Measurements from ENCODE around the gene PRICKLE1.

DNA sequence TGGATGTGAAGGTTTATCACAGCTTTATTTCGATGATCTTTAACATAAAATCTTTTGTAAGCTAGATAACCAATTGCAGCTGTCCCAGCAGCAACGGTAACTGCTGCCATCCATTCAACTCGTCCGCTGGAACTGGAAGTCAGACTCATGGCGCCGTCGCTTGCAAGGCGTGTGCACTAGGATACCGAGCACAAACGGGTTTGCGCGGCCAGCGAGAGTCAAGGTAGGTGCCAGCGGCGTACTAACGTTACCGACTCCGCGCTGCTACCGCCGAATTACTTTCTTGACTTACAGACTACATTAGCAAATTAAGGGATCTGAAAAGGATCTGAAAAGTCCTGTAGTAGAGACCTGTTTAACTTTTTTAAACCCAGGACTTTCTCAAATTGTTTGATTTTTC lies 47.4 kb upstream of the PRICKLE1 start:
- TF ChIP-seq, protein P1, sequence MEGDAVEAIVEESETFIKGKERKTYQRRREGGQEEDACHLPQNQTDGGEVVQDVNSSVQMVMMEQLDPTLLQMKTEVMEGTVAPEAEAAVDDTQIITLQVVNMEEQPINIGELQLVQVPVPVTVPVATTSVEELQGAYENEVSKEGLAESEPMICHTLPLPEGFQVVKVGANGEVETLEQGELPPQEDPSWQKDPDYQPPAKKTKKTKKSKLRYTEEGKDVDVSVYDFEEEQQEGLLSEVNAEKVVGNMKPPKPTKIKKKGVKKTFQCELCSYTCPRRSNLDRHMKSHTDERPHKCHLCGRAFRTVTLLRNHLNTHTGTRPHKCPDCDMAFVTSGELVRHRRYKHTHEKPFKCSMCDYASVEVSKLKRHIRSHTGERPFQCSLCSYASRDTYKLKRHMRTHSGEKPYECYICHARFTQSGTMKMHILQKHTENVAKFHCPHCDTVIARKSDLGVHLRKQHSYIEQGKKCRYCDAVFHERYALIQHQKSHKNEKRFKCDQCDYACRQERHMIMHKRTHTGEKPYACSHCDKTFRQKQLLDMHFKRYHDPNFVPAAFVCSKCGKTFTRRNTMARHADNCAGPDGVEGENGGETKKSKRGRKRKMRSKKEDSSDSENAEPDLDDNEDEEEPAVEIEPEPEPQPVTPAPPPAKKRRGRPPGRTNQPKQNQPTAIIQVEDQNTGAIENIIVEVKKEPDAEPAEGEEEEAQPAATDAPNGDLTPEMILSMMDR (IDR thresholded peaks at IDR 0.05) = no peak
- TF ChIP-seq POLR2AphosphoS5 (IDR thresholded peaks at IDR 0.05; ENCODE audit: low read depth, low read length) = no peak
- TF ChIP-seq, protein P2, sequence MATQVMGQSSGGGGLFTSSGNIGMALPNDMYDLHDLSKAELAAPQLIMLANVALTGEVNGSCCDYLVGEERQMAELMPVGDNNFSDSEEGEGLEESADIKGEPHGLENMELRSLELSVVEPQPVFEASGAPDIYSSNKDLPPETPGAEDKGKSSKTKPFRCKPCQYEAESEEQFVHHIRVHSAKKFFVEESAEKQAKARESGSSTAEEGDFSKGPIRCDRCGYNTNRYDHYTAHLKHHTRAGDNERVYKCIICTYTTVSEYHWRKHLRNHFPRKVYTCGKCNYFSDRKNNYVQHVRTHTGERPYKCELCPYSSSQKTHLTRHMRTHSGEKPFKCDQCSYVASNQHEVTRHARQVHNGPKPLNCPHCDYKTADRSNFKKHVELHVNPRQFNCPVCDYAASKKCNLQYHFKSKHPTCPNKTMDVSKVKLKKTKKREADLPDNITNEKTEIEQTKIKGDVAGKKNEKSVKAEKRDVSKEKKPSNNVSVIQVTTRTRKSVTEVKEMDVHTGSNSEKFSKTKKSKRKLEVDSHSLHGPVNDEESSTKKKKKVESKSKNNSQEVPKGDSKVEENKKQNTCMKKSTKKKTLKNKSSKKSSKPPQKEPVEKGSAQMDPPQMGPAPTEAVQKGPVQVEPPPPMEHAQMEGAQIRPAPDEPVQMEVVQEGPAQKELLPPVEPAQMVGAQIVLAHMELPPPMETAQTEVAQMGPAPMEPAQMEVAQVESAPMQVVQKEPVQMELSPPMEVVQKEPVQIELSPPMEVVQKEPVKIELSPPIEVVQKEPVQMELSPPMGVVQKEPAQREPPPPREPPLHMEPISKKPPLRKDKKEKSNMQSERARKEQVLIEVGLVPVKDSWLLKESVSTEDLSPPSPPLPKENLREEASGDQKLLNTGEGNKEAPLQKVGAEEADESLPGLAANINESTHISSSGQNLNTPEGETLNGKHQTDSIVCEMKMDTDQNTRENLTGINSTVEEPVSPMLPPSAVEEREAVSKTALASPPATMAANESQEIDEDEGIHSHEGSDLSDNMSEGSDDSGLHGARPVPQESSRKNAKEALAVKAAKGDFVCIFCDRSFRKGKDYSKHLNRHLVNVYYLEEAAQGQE (IDR thresholded peaks at IDR 0.05; ENCODE audit: insufficient read depth in 1 of 2, low read depth in 2 of 2, low read length in 1 of 2) = no peak
